OCI-LY1 (cell line): ENCODE measurements around the gene C1QTNF1.

ENCODE experiments used
- EZH2 ChIP-seq: fragments of 200-600 bp; sonication (generic), shearing (Covaris generic); IDR thresholded peaks from 2 replicates; pipeline ENCODE4 v1.8.0; 2017; ENCODE audit warnings: borderline replicate concordance, mixed run types, mild to moderate bottlenecking, antibody characterized with exemption, low read length, moderate library complexity, mixed read lengths
- TF ChIP-seq, protein P1 (sequence below): fragments of 200-600 bp; sonication (generic), shearing (Covaris generic); IDR thresholded peaks from 2 replicates; pipeline ENCODE4 v1.5.1; 2017; ENCODE audit warnings: mild to moderate bottlenecking, antibody characterized with exemption, low read length, moderate library complexity, mixed read lengths

- TF ChIP-seq, protein P1, sequence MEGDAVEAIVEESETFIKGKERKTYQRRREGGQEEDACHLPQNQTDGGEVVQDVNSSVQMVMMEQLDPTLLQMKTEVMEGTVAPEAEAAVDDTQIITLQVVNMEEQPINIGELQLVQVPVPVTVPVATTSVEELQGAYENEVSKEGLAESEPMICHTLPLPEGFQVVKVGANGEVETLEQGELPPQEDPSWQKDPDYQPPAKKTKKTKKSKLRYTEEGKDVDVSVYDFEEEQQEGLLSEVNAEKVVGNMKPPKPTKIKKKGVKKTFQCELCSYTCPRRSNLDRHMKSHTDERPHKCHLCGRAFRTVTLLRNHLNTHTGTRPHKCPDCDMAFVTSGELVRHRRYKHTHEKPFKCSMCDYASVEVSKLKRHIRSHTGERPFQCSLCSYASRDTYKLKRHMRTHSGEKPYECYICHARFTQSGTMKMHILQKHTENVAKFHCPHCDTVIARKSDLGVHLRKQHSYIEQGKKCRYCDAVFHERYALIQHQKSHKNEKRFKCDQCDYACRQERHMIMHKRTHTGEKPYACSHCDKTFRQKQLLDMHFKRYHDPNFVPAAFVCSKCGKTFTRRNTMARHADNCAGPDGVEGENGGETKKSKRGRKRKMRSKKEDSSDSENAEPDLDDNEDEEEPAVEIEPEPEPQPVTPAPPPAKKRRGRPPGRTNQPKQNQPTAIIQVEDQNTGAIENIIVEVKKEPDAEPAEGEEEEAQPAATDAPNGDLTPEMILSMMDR: no peak
- no peak for TF ChIP-seq EZH2
These were observed 44.0 kb upstream of the C1QTNF1 start, which contains the start of gene LGALS3BP for GRCh38 chr17:78979780-78980623.
